HepG2 (cell line): ENCODE measurements around the gene SMAP1. TPM values are rescaled to one million over a fixed set of nuclear protein-coding genes. Genes with fewer than 3 reads are reported as not detected.

ENCODE experiments used
- CCDC6 ChIP-seq: sonication (generic); formaldehyde crosslinking; IDR thresholded peaks from 2 replicates; pipeline ENCODE4 v1.8.1; 2022; ENCODE audit warnings: mild to moderate bottlenecking, missing genetic modification reagents, moderate library complexity
- CEBPB ChIP-seq: IDR thresholded peaks from 2 replicates; pipeline ENCODE4 v1.6.1; 2011; ENCODE audit warnings: low read depth, low read length, improper control_type of control experiment, borderline replicate concordance
- DNMT1 ChIP-seq: sonication (generic); formaldehyde crosslinking; IDR thresholded peaks from 2 replicates; pipeline ENCODE4 v1.5.1; 2020; ENCODE audit warnings: mild to moderate bottlenecking, missing genetic modification reagents
- HNRNPK ChIP-seq: fragments of 200-400 bp; formaldehyde crosslinking; IDR thresholded peaks from 2 replicates; pipeline ENCODE4 v1.6.1; 2018; ENCODE audit warnings: low read length, low read depth, moderate library complexity, mild to moderate bottlenecking; ENCODE audit not compliant: poor library complexity, severe bottlenecking
- KDM5A ChIP-seq: fragments of 200-600 bp; sonication (generic); IDR thresholded peaks from 2 replicates; pipeline ENCODE4 v1.7.0; 2018; ENCODE audit warnings: antibody characterized with exemption, mild to moderate bottlenecking, low read length, borderline replicate concordance
- NR1H2 ChIP-seq: sonication (generic); formaldehyde crosslinking; IDR thresholded peaks from 2 replicates; pipeline ENCODE4 v1.8.1; 2022; ENCODE audit warnings: low read depth, missing genetic modification reagents, borderline replicate concordance
- NR2C2 ChIP-seq: sonication (generic); formaldehyde crosslinking; IDR thresholded peaks from 2 replicates; pipeline ENCODE4 v1.4.0; 2020; ENCODE audit warnings: missing genetic modification reagents, mild to moderate bottlenecking, moderate library complexity, borderline replicate concordance
- TAF15 ChIP-seq: fragments of 200-400 bp; formaldehyde crosslinking; IDR thresholded peaks from one replicate; pipeline ENCODE4 v1.6.1; 2018; ENCODE audit warnings: mild to moderate bottlenecking, low read depth, low read length; ENCODE audit not compliant: poor library complexity, severe bottlenecking
- YEATS4 ChIP-seq: sonication (generic); formaldehyde crosslinking; IDR thresholded peaks from 2 replicates; pipeline ENCODE4 v1.4.0; 2020; ENCODE audit warnings: missing genetic modification reagents, borderline replicate concordance
- ZNF607 ChIP-seq: sonication (generic); formaldehyde crosslinking; IDR thresholded peaks from 2 replicates; pipeline ENCODE4 v1.5.1; 2020; ENCODE audit warnings: missing genetic modification reagents, mild to moderate bottlenecking, borderline replicate concordance
- polyA plus RNA-seq, 8 experiments: library from polyadenylated mRNA; depleted of rRNA in 3 of 8; stranded (reverse) in 7 of 8; unstranded in 1 of 8; fragments of >200 nt; fragmentation: Illumina TruSeq in 4 of 8; extraction: Trizol in 4 of 8; gene quantifications; 2 replicates each; pipeline versions ENCODE4 v1.2.1 to v1.2.3, GENCODE V29; 2011 to 2016; ENCODE audit warnings: low read depth in 4 of 8, missing spikeins in 1 of 8, mixed read lengths in 1 of 8; ENCODE audit not compliant: insufficient read depth in 1 of 8
- total RNA-seq, 5 experiments: library from RNA; depleted of rRNA; stranded (reverse); fragments of >200 nt; fragmentation: Illumina TruSeq; extraction: Trizol; gene quantifications; 2 replicates each; pipeline ENCODE4 v1.2.3, GENCODE V29; 2016; ENCODE audit warnings: low read depth in 1 of 5
- TF ChIP-seq, protein P1 (sequence below): sonication (generic); formaldehyde crosslinking; IDR thresholded peaks from 2 replicates; pipeline ENCODE4 v1.8.1; 2023; ENCODE audit warnings: mild to moderate bottlenecking, missing genetic modification reagents
- TF ChIP-seq, protein P2 (sequence below): sonication (generic); formaldehyde crosslinking; IDR thresholded peaks from 2 replicates; pipeline ENCODE4 v1.8.1; 2023; ENCODE audit warnings: mild to moderate bottlenecking, inconsistent platforms, moderate library complexity, missing genetic modification reagents, borderline replicate concordance
- TF ChIP-seq, protein P3 (sequence below): sonication (generic); formaldehyde crosslinking; IDR thresholded peaks from 2 replicates; pipeline ENCODE4 v1.4.0; 2020; ENCODE audit warnings: missing genetic modification reagents
- TF ChIP-seq, protein P4 (sequence below): sonication (generic); formaldehyde crosslinking; IDR thresholded peaks from 2 replicates; pipeline ENCODE4 v1.9.0; 2021; ENCODE audit warnings: missing genetic modification reagents, mild to moderate bottlenecking, borderline replicate concordance
- TF ChIP-seq, protein P5 (sequence below): sonication (generic); formaldehyde crosslinking; IDR thresholded peaks from 2 replicates; pipeline ENCODE4 v1.4.0; 2020; ENCODE audit warnings: missing genetic modification reagents

Gene SMAP1
- total and polyA plus RNA-seq, 2 of the 13 experiments (the other 11 are each of a cell fraction or from before 2014, with no cell fraction given): 13.4 to 17.8 TPM

DNA sequence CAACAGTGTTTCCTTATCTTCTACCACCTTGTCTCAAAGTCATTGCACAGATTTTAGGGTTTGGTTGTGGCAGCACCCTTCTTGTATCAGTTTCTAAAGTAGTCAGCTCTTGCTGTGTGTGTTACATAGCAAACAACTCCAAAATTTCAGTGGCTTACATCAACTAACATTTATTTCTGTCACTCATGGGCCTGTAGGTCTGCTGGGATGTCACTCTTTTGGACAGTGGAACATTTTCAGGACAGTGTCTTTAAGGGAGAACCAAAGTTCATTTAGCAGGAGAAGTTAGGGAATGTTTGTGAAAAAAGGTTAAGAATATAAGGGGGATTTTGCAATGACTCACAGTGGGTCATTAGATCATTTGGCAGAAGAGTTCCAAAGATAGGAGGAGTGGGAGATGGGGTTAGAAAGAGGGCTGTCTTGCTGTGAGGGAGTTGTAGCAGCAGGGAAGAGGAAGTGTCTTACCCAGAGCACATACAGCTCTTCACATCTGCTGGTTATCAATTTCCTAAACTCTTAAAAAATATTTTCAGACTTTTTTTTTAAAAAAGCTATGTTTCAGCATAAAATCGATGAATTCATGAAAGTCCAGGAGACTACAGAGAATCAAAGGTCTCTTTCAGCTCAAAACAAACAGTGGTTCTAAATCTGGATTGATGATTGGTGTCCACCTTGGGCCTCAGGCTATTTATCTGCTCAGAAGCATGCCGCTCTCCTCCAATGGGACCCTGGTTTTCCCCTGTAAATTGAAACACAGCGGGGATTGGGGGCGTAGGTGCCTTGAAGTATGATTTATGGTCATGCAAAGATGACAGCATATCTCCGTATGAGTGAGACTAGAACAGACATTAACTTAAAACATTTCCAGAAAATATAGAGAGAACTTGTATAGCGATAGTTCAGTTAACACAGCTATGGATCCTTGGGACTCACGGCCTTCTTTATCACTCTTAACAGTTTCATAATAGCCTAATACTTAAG lies 171.9 kb downstream of the SMAP1 start (continued):
- TF ChIP-seq TAF15: no peak
- TF ChIP-seq, protein P1, sequence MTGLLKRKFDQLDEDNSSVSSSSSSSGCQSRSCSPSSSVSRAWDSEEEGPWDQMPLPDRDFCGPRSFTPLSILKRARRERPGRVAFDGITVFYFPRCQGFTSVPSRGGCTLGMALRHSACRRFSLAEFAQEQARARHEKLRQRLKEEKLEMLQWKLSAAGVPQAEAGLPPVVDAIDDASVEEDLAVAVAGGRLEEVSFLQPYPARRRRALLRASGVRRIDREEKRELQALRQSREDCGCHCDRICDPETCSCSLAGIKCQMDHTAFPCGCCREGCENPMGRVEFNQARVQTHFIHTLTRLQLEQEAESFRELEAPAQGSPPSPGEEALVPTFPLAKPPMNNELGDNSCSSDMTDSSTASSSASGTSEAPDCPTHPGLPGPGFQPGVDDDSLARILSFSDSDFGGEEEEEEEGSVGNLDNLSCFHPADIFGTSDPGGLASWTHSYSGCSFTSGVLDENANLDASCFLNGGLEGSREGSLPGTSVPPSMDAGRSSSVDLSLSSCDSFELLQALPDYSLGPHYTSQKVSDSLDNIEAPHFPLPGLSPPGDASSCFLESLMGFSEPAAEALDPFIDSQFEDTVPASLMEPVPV (CRISPR knock-in tag): no peak
- no peak for TF ChIP-seq CCDC6
- TF ChIP-seq, protein P2, sequence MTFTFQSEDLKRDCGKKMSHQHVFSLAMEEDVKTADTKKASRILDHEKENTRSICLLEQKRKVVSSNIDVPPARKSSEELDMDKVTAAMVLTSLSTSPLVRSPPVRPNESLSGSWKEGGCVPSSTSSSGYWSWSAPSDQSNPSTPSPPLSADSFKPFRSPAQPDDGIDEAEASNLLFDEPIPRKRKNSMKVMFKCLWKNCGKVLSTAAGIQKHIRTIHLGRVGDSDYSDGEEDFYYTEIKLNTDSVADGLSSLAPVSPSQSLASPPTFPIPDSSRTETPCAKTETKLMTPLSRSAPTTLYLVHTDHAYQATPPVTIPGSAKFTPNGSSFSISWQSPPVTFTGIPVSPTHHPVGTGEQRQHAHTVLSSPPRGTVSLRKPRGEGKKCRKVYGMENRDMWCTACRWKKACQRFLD (CRISPR knock-in tag): no peak
- TF ChIP-seq CEBPB: 0 out of 2 replicates have a peak, but pooled peaks have one; percentile 6
- TF ChIP-seq NR1H2 (CRISPR knock-in tag): no peak
- no peak for TF ChIP-seq HNRNPK
- TF ChIP-seq NR2C2: peak; percentile 20; the same call in 1 of the 2 replicates
- TF ChIP-seq, protein P3, sequence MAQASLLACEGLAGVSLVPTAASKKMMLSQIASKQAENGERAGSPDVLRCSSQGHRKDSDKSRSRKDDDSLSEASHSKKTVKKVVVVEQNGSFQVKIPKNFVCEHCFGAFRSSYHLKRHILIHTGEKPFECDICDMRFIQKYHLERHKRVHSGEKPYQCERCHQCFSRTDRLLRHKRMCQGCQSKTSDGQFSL (CRISPR knock-in tag): no peak
- TF ChIP-seq, protein P4, sequence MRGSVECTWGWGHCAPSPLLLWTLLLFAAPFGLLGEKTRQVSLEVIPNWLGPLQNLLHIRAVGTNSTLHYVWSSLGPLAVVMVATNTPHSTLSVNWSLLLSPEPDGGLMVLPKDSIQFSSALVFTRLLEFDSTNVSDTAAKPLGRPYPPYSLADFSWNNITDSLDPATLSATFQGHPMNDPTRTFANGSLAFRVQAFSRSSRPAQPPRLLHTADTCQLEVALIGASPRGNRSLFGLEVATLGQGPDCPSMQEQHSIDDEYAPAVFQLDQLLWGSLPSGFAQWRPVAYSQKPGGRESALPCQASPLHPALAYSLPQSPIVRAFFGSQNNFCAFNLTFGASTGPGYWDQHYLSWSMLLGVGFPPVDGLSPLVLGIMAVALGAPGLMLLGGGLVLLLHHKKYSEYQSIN: no peak
- no peak for TF ChIP-seq ZNF607
- TF ChIP-seq, protein P5, sequence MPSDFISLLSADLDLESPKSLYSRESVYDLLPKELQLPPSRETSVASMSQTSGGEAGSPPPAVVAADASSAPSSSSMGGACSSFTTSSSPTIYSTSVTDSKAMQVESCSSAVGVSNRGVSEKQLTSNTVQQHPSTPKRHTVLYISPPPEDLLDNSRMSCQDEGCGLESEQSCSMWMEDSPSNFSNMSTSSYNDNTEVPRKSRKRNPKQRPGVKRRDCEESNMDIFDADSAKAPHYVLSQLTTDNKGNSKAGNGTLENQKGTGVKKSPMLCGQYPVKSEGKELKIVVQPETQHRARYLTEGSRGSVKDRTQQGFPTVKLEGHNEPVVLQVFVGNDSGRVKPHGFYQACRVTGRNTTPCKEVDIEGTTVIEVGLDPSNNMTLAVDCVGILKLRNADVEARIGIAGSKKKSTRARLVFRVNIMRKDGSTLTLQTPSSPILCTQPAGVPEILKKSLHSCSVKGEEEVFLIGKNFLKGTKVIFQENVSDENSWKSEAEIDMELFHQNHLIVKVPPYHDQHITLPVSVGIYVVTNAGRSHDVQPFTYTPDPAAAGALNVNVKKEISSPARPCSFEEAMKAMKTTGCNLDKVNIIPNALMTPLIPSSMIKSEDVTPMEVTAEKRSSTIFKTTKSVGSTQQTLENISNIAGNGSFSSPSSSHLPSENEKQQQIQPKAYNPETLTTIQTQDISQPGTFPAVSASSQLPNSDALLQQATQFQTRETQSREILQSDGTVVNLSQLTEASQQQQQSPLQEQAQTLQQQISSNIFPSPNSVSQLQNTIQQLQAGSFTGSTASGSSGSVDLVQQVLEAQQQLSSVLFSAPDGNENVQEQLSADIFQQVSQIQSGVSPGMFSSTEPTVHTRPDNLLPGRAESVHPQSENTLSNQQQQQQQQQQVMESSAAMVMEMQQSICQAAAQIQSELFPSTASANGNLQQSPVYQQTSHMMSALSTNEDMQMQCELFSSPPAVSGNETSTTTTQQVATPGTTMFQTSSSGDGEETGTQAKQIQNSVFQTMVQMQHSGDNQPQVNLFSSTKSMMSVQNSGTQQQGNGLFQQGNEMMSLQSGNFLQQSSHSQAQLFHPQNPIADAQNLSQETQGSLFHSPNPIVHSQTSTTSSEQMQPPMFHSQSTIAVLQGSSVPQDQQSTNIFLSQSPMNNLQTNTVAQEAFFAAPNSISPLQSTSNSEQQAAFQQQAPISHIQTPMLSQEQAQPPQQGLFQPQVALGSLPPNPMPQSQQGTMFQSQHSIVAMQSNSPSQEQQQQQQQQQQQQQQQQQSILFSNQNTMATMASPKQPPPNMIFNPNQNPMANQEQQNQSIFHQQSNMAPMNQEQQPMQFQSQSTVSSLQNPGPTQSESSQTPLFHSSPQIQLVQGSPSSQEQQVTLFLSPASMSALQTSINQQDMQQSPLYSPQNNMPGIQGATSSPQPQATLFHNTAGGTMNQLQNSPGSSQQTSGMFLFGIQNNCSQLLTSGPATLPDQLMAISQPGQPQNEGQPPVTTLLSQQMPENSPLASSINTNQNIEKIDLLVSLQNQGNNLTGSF: no peak
- TF ChIP-seq KDM5A: no peak
- no peak for TF ChIP-seq YEATS4 (CRISPR knock-in tag)
- TF ChIP-seq DNMT1 (CRISPR knock-in tag): no peak
